SKM-1 (cell line): ENCODE data around the gene NFATC2.
"Not testable (repeated sequence)": the region's sequence is repeated elsewhere in the genome, so short reads cannot be mapped to it uniquely, and the experiment has no call there.

Experiments
- DNase-seq: peaks from one replicate; lab custom pipeline; 2025; ENCODE audit not compliant: unreplicated experiment; lab: John Stamatoyannopoulos, UW

NFATC2 gene

DNA sequence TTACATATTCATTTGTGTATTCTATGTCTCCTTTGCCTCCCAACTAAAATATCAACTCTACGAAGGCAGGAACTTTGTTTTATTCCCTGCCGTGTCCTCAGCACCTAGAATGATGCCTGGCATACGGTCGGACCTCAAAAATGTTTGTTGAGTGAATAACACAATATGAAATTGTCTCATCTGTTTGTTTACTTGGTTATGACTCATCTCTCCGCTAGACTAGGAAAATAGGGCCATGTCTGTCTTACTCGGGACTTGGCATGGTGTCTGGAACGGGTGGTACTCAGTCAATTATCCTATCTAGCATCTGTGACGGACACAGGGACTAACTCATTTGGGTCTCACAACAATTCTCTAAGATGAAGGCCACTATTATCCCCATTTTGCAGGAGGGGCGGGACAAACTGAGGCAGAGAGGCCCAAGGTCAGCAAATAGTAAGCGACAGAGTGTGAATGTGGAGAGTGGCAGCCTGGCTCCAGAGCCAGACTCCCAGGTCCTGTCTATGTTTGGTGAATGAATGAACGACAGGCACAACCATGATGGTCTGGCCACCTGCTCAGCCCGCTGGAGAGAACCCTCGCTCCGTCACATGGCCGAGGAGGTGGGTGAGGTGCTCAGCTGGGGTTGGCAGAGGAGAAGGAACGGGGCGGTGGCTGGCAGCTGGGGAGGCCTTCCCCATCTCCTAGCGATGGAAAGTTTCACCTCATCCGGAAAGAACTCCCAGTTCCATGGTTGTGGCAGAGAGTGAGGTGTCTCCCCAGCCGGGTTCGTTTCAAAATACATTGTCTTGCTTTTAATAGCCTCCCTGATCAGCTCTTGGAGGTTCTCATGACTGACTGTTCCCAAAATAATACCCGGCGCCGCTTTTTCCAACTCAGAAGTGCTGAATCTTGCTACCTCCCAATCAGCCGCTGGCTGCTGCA is 27.6 kb upstream of the NFATC2 start:
- no peak for DNase-seq

DNA sequence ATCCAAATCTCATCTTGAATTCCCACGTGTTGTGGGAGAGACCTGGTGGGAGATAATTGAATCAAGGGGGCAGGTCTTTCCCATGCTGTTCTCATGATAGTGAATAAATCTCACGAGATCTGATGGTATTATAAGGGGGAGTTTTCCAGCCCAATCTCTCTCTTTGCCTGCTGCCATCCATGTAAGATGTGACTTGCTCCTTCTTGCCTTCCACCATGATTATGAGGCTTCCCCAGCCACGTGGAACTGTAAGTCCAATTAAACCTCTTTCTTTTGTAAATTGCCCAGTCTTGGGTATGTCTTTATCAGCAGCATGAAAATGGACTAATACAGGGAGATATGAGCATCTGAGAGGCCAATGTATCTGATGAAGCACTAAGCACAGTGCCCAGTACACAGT is 26.0 kb upstream of the NFATC2 start:
- not testable (repeated sequence) for DNase-seq

DNA sequence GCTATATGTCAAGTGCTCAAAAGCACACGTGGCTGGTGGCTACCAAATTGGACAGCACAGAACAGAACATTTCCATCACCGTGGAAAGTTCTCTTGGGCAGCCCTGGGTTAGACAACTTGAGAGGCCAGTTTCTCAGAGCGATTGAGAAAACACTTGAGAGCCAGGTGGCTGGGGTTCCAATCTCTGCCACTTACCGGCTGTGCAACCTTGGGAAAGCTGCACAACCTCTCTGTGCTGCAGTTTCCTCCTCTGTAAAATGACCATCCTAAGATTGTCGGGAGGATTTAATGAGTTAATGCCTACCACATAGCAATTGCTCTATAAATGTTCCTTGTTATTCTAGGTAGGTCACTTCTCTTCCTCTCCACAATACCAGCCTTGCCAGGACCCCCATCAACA is 25.1 kb upstream of the NFATC2 start:
- no peak for DNase-seq

DNA sequence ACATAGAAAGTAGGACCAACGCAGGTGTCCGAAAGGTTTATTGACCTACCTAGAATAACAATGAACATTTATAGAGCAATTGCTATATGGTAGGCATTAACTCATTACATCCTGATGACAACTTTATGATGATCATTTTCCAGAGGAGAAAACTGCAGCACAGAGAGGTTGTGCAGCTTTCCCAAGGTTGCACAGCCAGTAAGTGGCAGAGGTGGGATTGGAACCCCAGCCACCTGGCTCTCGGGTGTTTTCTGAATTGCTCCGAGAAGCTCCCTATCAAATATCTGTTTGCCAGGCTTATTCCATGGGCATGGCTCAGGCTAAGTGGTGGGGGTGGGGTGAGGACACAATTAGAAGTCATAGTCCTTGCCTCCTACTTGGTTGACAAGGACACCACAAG is 24.1 kb upstream of the NFATC2 start:
- DNase-seq = no peak

DNA sequence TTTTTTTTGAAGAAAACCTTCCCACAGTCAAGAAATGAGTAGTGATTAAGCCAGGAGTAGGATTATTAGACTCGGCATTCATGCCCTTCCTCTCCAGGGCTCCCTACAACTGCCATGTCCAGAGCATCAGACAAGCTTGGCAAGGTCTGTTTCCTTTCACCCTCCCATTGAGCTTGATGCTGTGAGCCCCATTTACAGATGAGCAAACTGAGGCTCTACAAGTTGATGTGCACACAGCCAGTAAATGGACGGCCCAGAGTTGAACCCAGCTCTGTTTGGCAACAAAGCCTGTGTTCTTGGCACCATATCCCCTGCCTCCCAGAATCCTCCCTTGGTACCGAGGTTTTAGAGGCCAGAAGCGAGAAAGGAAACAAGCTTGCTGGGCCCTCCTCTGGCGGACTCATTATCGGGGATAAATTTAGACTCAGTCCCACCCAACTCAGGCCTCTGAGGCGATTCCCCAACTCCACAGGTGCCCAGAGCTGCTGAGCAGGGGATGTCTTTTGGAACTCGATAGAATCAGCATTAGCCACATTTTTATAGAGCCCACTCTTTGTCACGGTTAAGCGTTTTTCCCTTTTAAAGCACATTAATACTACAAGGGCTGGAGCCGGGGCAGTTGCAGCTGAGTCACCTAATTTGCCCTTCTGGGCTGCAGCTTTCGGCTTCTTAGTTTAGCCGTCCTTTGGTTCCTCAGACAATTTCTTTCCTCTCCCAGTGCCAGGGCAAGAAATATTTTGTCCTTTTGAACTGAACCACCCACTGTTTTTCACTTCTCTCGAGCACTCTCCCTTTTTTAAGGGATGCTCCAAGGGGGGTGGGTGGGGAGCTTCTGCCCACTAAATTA is 23.0 kb upstream of the NFATC2 start:
- DNase-seq = no peak

GRCh38 chr20:51563486-51564332 is 21.2 kb upstream of the NFATC2 start:
- DNase-seq = no peak

DNA sequence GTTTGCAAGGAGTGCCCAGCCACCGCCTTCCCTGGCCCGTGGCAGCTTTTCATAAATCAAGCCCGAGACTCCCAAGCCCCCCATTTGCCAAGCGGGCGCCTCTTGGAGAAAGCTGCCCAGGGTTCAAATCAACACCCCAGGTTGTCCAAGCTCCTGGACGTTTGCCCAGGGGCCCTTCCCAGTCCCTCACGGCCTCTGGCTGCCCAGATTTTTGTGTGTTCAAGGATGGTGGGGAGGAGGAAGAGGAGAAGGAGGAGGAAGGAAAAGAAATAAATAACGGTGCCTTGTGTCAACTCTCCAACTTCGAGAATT is 20.6 kb upstream of the NFATC2 start:
- no peak for DNase-seq

- no peak for DNase-seq
Measured at GRCh38 chr20:51562332-51563173, 20.0 kb upstream of the NFATC2 start.

GRCh38 chr20:51562027-51562331 is 19.5 kb upstream of the NFATC2 start:
- DNase-seq = no peak

DNA sequence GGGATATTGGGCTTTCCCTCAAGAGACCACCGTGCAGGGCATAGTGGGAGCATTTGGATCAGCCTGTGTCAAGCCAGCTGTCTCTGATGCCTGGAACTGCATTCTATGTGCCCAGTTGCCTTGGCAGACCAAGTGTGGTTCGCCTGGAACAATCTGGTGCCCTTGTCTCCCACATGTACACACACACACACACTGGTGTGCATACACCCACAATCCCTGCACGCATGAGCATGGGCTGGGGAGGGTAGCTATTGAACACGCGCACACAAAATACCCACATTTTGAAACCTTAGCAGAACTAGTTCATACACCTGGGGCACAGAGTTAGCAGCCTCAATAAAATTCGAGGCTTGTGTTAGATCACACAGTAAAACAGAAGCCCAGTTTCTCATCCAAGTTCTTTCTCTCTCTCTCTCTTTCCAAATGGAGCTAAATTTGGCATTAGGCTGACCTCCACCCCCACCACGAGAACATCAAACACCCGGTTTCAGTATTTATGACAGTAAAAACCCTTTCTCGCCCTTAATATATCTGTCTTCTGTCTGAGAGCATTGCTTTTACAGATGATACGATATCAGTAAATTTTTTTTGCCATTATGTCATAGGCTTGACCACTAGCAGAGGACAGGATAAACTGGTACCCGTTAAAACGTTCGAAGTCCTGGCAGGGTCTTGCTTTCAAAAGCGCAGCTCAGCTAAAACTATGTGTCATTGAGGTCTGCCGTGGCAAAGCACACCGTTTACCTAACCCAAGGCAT is 18.2 kb upstream of the NFATC2 start:
- DNase-seq = no peak

- no peak for DNase-seq
Measured at GRCh38 chr20:51560042-51560441, 17.5 kb upstream of the NFATC2 start.

DNA sequence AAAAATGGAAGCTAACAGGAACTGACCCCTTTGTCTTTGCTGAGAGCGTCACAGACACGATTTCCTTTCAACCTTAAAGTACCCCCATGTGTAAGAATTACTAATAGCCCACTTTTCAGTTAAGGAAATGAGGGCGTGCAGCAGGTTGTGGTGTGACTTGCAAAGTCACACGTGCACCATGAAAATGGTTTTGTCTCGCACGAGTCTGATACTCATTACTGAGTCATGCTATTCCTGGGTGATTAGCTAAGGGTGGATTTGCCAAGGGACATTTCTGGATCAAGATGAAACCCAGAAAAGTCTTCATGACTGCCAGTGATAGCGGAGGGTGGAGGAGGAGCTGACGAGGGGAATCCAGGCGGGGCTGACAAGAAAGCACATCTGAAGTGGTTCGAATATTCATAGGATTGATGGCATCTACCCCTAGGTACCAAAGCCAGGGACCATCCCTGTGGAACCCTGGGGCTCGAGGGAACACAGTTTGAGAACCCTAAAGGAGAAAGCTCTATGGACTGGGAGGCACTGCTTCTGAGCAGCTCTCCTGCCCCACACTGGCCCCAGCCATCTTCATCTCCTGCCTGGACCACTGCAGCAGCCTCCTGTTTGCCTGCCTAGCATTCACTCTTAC is 12.1 kb upstream of the NFATC2 start:
- DNase-seq = no peak

GRCh38 chr20:51553897-51554486 is 11.5 kb upstream of the NFATC2 start:
- DNase-seq = no peak

- no peak for DNase-seq
Measured at GRCh38 chr20:51551186-51551585, 8.7 kb upstream of the NFATC2 start.

- no peak for DNase-seq
Measured at GRCh38 chr20:51549474-51549873, 7.0 kb upstream of the NFATC2 start.

DNA sequence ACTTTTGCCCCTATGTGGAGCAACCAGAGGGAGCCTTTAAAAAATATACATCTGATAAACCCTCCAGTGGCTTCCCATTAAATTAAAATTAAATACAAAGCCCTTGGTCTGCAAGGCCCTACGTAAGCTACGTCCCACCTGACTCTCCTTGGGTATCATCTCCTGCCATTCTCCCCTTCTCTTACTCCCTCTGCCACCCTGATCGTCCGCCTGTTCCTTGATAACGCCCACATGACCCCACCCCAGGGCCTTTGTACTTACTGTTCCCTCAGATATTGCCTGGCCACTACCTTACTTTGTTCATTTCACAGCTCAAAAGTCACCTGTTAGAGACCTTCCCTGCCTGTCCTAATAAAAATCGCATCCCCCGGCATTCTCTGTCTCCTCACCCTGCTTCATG is 5.4 kb upstream of the NFATC2 start:
- no peak for DNase-seq

- no peak for DNase-seq
Measured at GRCh38 chr20:51545515-51545914, 3.0 kb upstream of the NFATC2 start.

GRCh38 chr20:51543422-51543788 is 886 bp upstream of the NFATC2 start:
- no peak for DNase-seq

GRCh38 chr20:51542033-51542570 is 417 bp downstream of the NFATC2 start:
- DNase-seq = no peak
